GM18909 (cell line): ENCODE measurements around the gene POLG.

Experiments used
- ATAC-seq: cut with Tn5 transposase; IDR thresholded peaks from one replicate; pipeline ENCODE4 v1.9.1; 2021; ENCODE audit warnings: mild to moderate bottlenecking; ENCODE audit not compliant: unreplicated experiment, poor library complexity

The POLG gene

DNA sequence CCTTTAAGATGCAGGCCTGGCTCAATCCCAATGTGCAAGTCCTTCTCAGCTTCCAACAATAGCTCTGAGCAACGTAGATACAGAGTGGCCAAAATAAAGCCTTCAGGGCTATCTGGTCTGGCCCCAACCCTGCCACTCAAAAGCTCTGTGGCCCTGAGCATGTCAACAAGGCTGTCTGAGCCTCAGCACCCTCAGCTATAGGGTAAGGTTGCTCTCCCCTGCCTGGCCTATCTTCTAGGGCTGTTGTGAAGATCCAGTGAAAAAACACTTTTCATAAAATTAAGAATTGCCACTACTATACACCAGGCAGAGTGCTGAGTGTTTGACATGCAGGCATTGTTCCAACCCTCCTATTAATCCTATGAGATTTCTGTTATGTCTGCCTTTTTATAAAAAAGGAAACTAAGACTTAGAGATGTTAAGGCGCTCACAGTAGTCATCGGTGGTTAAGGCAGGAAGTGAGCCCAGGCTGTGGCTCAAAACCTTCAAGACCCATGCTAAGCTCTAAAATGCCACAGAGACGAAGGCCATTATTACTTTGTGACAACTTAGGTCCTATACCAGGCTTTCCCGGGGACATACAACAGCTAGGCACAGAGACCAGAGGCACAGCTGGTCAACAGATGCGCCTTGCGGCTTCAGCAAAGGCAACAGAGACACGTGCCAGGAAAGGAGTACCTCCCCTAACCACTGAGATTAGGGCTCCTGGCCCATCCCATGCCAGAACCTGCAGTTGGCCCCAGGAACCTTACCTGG is 5.1 kb downstream of the POLG start:
- no peak for ATAC-seq

GRCh38 chr15:89328398-89329254 is 6.0 kb downstream of the POLG start:
- no peak for ATAC-seq

- no peak for ATAC-seq
Observed at GRCh38 chr15:89327113-89327512, 7.5 kb downstream of the POLG start.

- no peak for ATAC-seq
Observed at GRCh38 chr15:89326316-89326715, 8.3 kb downstream of the POLG start.

GRCh38 chr15:89325039-89325803 is 9.4 kb downstream of the POLG start:
- no peak for ATAC-seq

GRCh38 chr15:89323825-89324224 is 10.8 kb downstream of the POLG start:
- no peak for ATAC-seq

DNA sequence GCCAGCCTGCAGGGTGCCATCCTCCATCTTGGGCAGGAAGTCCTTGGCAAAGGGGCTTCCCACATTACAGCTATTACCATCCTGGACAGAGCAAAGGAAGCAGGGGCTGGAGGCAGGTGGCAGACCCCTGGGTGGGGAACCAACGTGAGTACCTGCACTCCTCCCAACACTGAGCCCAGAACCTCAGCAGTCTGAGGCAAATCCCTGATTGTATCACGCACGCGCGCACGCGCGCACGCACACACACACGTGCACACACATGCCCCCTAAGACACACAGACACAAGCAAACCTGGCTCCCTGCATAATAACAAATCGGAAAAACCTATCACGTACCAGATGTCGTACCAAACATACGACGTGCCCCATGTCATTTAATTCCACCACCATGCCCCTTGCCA is 11.8 kb downstream of the POLG start:
- ATAC-seq: no peak

- ATAC-seq: no peak
Observed at GRCh38 chr15:89321521-89322410, 12.9 kb downstream of the POLG start.

DNA sequence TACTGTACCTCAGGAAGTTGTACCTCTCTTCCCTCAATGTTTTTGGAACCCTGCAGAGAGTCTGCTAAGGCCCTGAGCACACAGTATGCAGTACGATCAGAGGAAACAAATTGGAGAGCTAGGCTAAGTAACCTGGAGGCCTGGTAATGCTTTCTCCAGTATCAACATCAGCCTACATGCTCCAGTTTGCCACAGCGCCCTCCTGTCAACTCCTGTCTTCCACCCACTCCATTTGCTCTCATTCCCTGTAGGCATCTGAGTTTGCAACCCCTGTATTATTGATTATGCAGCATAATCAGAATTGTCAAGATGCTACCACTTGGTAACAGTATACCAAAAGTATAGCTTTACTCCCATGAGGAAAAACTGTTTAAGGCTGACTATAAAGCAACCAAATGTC is 14.4 kb downstream of the POLG start:
- no peak for ATAC-seq

- ATAC-seq: no peak
Observed at GRCh38 chr15:89319678-89320077, 14.9 kb downstream of the POLG start.

DNA sequence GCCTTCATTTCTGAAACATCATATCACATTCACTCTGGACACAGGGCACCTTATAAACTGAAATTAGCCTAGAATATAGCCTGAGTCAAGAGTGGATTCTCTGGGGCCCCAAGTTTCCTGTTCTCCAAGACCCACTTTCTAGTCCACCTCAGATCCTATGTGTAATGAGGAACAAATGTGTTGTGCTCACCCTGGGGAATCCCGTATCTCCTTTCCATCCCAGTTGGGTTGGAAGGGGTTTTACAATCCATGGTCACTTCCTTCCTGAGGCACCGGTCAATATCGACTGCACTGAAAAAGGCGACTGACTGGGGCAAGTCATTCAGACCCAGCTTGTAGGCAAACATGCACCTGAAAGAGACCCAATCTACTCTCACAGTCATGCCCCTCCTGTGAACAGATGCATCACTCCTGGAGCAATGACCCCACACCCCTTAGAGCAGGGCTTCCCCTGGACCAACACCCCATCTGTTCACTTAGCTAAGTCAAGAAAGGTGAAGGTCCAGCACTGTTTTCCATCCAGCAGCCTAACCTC is 17.4 kb downstream of the POLG start:
- no peak for ATAC-seq

GRCh38 chr15:89316504-89316903 is 18.1 kb downstream of the POLG start:
- ATAC-seq: no peak

GRCh38 chr15:89315375-89315929 is 19.2 kb downstream of the POLG start:
- ATAC-seq: no peak

GRCh38 chr15:89309993-89310392 is 24.6 kb downstream of the POLG start:
- ATAC-seq: no peak

GRCh38 chr15:89308236-89308635 is 26.4 kb downstream of the POLG start:
- no peak for ATAC-seq

- ATAC-seq: no peak
Observed at GRCh38 chr15:89307791-89308190, 26.8 kb downstream of the POLG start.

DNA sequence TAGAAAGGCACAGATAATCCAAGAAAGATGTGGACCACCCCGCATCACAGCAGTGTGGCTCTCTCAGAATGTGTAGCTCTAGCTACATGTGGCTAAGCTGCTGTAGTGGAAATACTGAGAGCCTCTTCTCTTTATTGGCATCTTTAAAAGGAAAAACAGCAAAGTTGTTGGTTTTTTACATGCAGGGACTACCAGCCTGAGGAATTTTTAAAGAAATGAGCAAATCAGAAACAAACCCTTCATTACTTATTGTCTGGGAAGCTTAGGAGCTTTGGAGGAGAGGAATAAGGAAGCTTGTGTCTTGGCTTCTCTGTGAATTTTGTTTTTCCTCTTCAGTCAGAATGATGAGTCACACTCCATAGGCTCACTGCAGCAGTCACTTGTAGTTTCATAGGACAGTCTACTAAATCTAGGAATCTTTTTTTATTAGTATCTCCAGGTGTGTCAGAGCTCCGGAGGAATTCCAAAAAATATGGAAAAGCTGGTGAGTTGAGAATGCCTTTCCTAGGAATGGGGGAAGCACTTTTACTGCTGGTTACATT is 27.5 kb downstream of the POLG start:
- no peak for ATAC-seq

DNA sequence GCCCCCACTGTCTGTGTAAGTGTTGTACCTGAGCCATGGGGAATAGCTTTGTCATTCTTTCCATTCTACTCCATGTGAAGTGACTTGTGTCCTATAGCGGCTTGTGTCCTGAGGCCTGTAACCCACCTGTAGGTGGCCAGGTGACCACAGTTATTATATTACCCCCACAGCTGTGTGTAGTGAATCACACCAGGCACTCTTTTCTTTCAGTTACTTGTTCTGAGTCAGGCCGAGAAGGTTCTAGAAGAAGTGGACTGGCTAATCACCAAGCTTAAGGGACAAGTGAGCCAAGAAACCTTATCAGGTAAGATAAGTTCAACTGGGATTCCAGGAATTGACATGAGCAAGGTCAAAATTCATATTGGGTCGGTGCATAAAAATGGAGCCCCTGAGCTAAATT is 29.2 kb downstream of the POLG start:
- ATAC-seq: no peak

GRCh38 chr15:89303986-89304385 is 30.6 kb downstream of the POLG start:
- ATAC-seq: no peak
